ENCODE measurements around the gene CD36. TPM values are rescaled to one million over a fixed set of nuclear protein-coding genes. Genes with fewer than 3 reads are reported as not detected.

CD36 gene
- total and polyA plus RNA-seq, 10 of the 15 experiments (the other 5 are each of a cell fraction or from before 2014, with no cell fraction given): 0.20 to 283 (median 172) TPM

DNA sequence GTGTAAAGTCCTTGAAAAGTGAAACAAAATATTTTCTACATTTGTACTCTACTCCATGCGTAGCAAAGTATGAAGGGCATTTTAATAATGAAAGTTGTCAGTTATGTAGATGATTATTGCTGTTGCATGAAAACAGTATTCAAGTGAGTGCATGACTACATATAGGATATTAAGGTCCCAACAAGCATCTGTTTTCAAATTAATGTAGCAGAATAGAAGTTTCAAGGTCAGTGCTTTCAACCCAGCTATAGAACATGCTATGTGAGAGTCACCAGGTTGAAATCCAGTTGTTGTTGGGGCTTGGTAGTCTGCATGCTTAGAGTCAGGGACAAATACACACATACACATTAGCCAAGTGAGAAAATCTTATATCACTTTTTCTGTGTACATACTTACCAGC lies 14.8 kb downstream of the CD36 start (continued):
- TF ChIP-seq RAD21 (IDR thresholded peaks at IDR 0.05; ENCODE audit: insufficient read depth, low read depth, low read length): no peak
- no peak for TF ChIP-seq NFXL1 (IDR thresholded peaks at IDR 0.05; ENCODE audit: borderline replicate concordance)
- no peak for TF ChIP-seq BACH1 (IDR thresholded peaks at IDR 0.05; ENCODE audit: borderline replicate concordance)
- TF ChIP-seq RELB (IDR thresholded peaks at IDR 0.05; ENCODE audit: low read depth): no peak

DNA sequence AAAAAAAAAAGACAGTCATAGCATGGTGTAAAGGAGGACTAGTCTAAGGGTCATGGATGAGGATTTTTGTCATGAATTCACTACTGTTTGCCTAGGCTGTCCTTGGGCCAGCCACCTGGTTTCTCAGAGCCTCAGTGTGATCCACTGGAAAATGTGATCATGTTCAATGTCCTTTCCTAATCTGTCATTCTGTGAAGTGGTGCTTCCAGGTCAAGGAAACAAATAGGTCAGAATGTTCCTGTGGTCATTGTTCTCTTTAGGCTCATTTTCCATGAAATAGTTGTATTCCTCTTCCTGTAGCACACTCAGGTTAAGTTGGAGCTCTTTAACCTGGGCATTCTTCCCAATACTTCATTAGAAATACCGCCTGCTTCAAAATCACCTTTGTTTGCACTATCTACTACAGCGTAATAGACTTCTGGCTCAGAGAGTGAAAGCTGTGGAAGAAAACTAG lies 16.5 kb downstream of the CD36 start:
- 0% methylated on average over 2 of the region's 2 CpGs for WGBS (ENCODE audit: insufficient coverage, insufficient replicate concordance, low lambda C conversion rate, missing lambda C conversion rate)
- ATAC-seq: no peak
- TF ChIP-seq CEBPB (IDR thresholded peaks at IDR 0.05; ENCODE audit: borderline replicate concordance in 1 of 2, low read depth in 2 of 2, low read length in 2 of 2) (no peak), BACH1 (IDR thresholded peaks at IDR 0.05; ENCODE audit: borderline replicate concordance) (no peak), CHD1 (IDR thresholded peaks at IDR 0.05; ENCODE audit: low read depth, low read length) (no peak), ASH2L (IDR thresholded peaks at IDR 0.05; ENCODE audit: borderline replicate concordance, low read depth) (no peak), RCOR1 (conservative IDR thresholded peaks at IDR 0.05; ENCODE audit: low read depth, low read length) (no peak), EZH2 (IDR thresholded peaks at IDR 0.05; ENCODE audit: borderline replicate concordance, control insufficient read depth, low read depth, low read length) (no peak), HDAC2 (IDR thresholded peaks at IDR 0.05) (no peak), DPF2 (IDR thresholded peaks at IDR 0.05) (no peak), ZSCAN29 (IDR thresholded peaks at IDR 0.05) (no peak), ZNF24 (IDR thresholded peaks at IDR 0.05) (no peak), NRF1 (conservative IDR thresholded peaks at IDR 0.05; ENCODE audit: low read depth, low read length) (no peak), TARDBP (IDR thresholded peaks at IDR 0.05; ENCODE audit: borderline replicate concordance) (no peak), SPI1 (IDR thresholded peaks at IDR 0.05; ENCODE audit: borderline replicate concordance, insufficient read depth, low read depth, low read length) (no peak), SKIL (IDR thresholded peaks at IDR 0.05; ENCODE audit: low read depth, poor library complexity, severe bottlenecking) (no peak), CHD2 (IDR thresholded peaks at IDR 0.05; ENCODE audit: borderline replicate concordance, low read depth, low read length) (no peak), SIN3A (IDR thresholded peaks at IDR 0.05; ENCODE audit: low read depth, low read length) (no peak)
- TF ChIP-seq, protein P1, sequence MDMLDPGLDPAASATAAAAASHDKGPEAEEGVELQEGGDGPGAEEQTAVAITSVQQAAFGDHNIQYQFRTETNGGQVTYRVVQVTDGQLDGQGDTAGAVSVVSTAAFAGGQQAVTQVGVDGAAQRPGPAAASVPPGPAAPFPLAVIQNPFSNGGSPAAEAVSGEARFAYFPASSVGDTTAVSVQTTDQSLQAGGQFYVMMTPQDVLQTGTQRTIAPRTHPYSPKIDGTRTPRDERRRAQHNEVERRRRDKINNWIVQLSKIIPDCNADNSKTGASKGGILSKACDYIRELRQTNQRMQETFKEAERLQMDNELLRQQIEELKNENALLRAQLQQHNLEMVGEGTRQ (IDR thresholded peaks at IDR 0.05; ENCODE audit: borderline replicate concordance, low read depth, low read length): no peak

More for the DNA sequence above, 16.5 kb downstream of the CD36 start:
- in situ Hi-C loops (cut with MboI) (loop anchor here (10.0 to 25.0 kb wide), 2 partner anchors 230 to 593 kb away; no protein-coding TSS in a partner anchor), intact Hi-C loops (cut with micrococcal nuclease; ENCODE audit: unreplicated experiment) (loop anchor here (5.0 to 10.0 kb wide), 2 partner anchors 183 to 590 kb away; no protein-coding TSS in a partner anchor)
- H3K79me2 ChIP-seq (ENCODE audit: control insufficient read depth, insufficient read depth, low read length): no peaks in the 10 kb centered on the region
- RAD21 ChIA-PET (ENCODE audit: unreplicated experiment): no interaction called here
- H3K4me2 ChIP-seq (ENCODE audit: control insufficient read depth, insufficient read depth): no peak overlapping the region
- no peak overlapping the region for H2AFZ ChIP-seq (ENCODE audit: control insufficient read depth, low read depth, low read length)
- no peak overlapping the region for H3K9ac ChIP-seq (ENCODE audit: control insufficient read depth, insufficient read depth, low read length)
- DNase-seq (ENCODE audit: low read depth, low spot score) (no peak), FAIRE-seq (no peak)
- H4K20me1 ChIP-seq (ENCODE audit: control insufficient read depth, insufficient read depth): no peaks in the 10 kb centered on the region
- H3K4me3 ChIP-seq: no peak overlapping the region
- SMC1A ChIA-PET (ENCODE audit: uncharacterized antibody, unreplicated experiment): no interaction called here
- CTCF ChIA-PET: no interaction called here
- no TSS peak for BruUV-seq (replicated peaks)
- POLR2A ChIA-PET: no interaction called here
- H3K4me1 ChIP-seq (ENCODE audit: control insufficient read depth, insufficient read depth, low read length): no peaks in the 10 kb centered on the region
- H3K9me3 ChIP-seq (replicated peaks; ENCODE audit: control insufficient read depth, insufficient read depth, low read length): no peaks in the 10 kb centered on the region
- no peaks in the 10 kb centered on the region for H3K36me3 ChIP-seq (ENCODE audit: control insufficient read depth in 2 of 2, insufficient read depth in 2 of 2, low read length in 1 of 2)
- no peak overlapping the region for H3K27ac ChIP-seq (ENCODE audit: control insufficient read depth, insufficient read depth)
- H3K27me3 ChIP-seq (replicated peaks in 1 of 2; ENCODE audit: control insufficient read depth in 2 of 2, insufficient read depth in 2 of 2, low read length in 1 of 2): no peaks in the 10 kb centered on the region
